A549 (cell line): ENCODE measurements around the gene KCNMA1. TPM values are rescaled to one million over a fixed set of nuclear protein-coding genes. Genes with fewer than 3 reads are reported as not detected.

Experiments
- ATAC-seq, 2 experiments: fragments of 200-7000 bp in 1 of 2; fragments of >200 bp in 1 of 2; cut with Nextera tagmentation in 1 of 2; cut with Tn5 transposase in 1 of 2; 3 replicates each; pipeline versions ENCODE4 v1.8.0 to v1.9.1; 2018 to 2020; ENCODE audit warnings: mild to moderate bottlenecking in 1 of 2, moderate library complexity in 1 of 2
- CTCF ChIA-PET: fragments of 300-600 bp; sonication (Branson Sonifier 250); formaldehyde crosslinking; extraction: SDS; loops from one replicate; lab custom pipeline; 2021; ENCODE audit warnings: antibody characterized with exemption, inconsistent platforms; lab: Yijun Ruan, JAX
- POLR2A ChIA-PET: fragments of 350-600 bp; formaldehyde crosslinking; extraction: SDS; loops from one replicate; lab custom pipeline; 2021; ENCODE audit warnings: antibody characterized with exemption, inconsistent platforms; lab: Yijun Ruan, JAX
- DNase-seq, 2 experiments: peaks; one replicate each; pipeline versions ENCODE4 v3.0.0 to v3.0.0-alpha.2; 2011 to 2016; ENCODE audit warnings: low read depth in 1 of 2, low spot score in 1 of 2
- FAIRE-seq: peaks from 2 replicates; lab custom pipeline; 2011; peaks lifted over from hg19 to GRCh38; lab: Jason Lieb, UNC
- H3K27ac ChIP-seq, 2 experiments: fragments of >200 bp; sonication (Bioruptor Twin); formaldehyde crosslinking; 3 replicates each; pipeline ENCODE4 v1.5.1; 2016 to 2017
- H3K4me1 ChIP-seq: fragments of >200 bp; sonication (Bioruptor Twin); formaldehyde crosslinking; 3 replicates; pipeline ENCODE4 v1.6.1; 2016
- H3K4me2 ChIP-seq: fragments of >200 bp; sonication (Bioruptor Twin); formaldehyde crosslinking; 3 replicates; pipeline ENCODE4 v1.6.1; 2016
- H3K4me3 ChIP-seq: fragments of >200 bp; sonication (Bioruptor Twin); formaldehyde crosslinking; 3 replicates; pipeline ENCODE4 v1.5.1; 2016
- H3K9me3 ChIP-seq: fragments of >200 bp; sonication (Bioruptor Twin); formaldehyde crosslinking; 3 replicates; pipeline ENCODE4 v1.6.1; 2016
- CBX2 ChIP-seq: fragments of 200-600 bp; sonication (generic); IDR thresholded peaks from 2 replicates; pipeline ENCODE4 v1.6.1; 2016; ENCODE audit warnings: low read depth, mild to moderate bottlenecking, borderline replicate concordance
- CHD2 ChIP-seq: fragments of 150-350 bp; IDR thresholded peaks from 2 replicates; pipeline ENCODE4 v1.6.1; 2014; ENCODE audit warnings: low read length; ENCODE audit not compliant: partially characterized antibody
- HOXA7 ChIP-seq: fragments of 250-450 bp; sonication (Bioruptor Pico); IDR thresholded peaks from 2 replicates; pipeline ENCODE4 v1.5.0; 2020; ENCODE audit warnings: mild to moderate bottlenecking, moderate library complexity
- HOXB5 ChIP-seq: fragments of 250-450 bp; sonication (Bioruptor Pico); IDR thresholded peaks from 2 replicates; pipeline ENCODE4 v1.5.0; 2020; ENCODE audit warnings: mild to moderate bottlenecking, moderate library complexity
- JUN ChIP-seq, 2 experiments: fragments of >200 bp; sonication (Bioruptor Twin); formaldehyde crosslinking; IDR thresholded peaks; 2 replicates in 1 of 2; 3 replicates in 1 of 2; pipeline ENCODE4 v1.6.1; 2016 to 2017
- MAFK ChIP-seq: fragments of 450-650 bp; IDR thresholded peaks from 2 replicates; pipeline ENCODE4 v1.6.1; 2014; ENCODE audit not compliant: partially characterized antibody
- RAD21 ChIP-seq, 2 experiments: fragments of >200 bp in 1 of 2; sonication (Bioruptor Twin) in 1 of 2; formaldehyde crosslinking in 1 of 2; IDR thresholded peaks in 1 of 2; conservative IDR thresholded peaks in 1 of 2; 2 replicates in 1 of 2; 3 replicates in 1 of 2; pipeline ENCODE4 v1.6.1; 2012 to 2018; ENCODE audit warnings: inconsistent platforms in 1 of 2
- RCOR1 ChIP-seq: fragments of 150-350 bp; IDR thresholded peaks from 2 replicates; pipeline ENCODE4 v1.6.1; 2014; ENCODE audit warnings: antibody characterized with exemption, low read length, low read depth
- RNF2 ChIP-seq: fragments of 200-600 bp; sonication (generic); IDR thresholded peaks from 2 replicates; pipeline ENCODE4 v1.6.1; 2016; ENCODE audit warnings: low read depth, mild to moderate bottlenecking, antibody characterized with exemption, moderate library complexity, borderline replicate concordance
- TFCP2L1 ChIP-seq: fragments of 250-450 bp; sonication (Bioruptor Pico); IDR thresholded peaks from 2 replicates; pipeline ENCODE4 v1.5.0; 2021; ENCODE audit warnings: mild to moderate bottlenecking
- ZFP36 ChIP-seq: fragments of 450-650 bp; IDR thresholded peaks from 2 replicates; pipeline ENCODE4 v1.6.1; 2014; ENCODE audit warnings: borderline replicate concordance; ENCODE audit not compliant: partially characterized antibody
- ZSCAN20 ChIP-seq: fragments of 250-450 bp; sonication (Bioruptor Pico); IDR thresholded peaks from 2 replicates; pipeline ENCODE4 v1.8.0; 2022; ENCODE audit warnings: mild to moderate bottlenecking, moderate library complexity
- WGBS: methylation state at CpG from one replicate; pipeline ENCODE4 v1.1.6; 2017; ENCODE audit errors: missing lambda C conversion rate; 5-methylcytosine and 5-hydroxymethylcytosine counted together
- polyA plus RNA-seq, 4 experiments: library from polyadenylated mRNA; depleted of rRNA in 3 of 4; stranded (reverse); fragments of >200 nt; fragmentation: RNase III in 1 of 4; extraction: RNeasy Plus Mini Kit Qiagen cat#74134 plus additional on column Dnase treatment in 1 of 4; gene quantifications; 2 replicates in 3 of 4; 3 replicates in 1 of 4; pipeline ENCODE4 v1.2.3, GENCODE V29; 2011 to 2017
- TF ChIP-seq, protein P1 (sequence below): fragments of 250-450 bp; sonication (Bioruptor Pico); IDR thresholded peaks from 2 replicates; pipeline ENCODE4 v1.5.0; 2021; ENCODE audit warnings: mild to moderate bottlenecking, moderate library complexity, borderline replicate concordance
- TF ChIP-seq, protein P2 (sequence below): fragments of 150-350 bp; IDR thresholded peaks from 2 replicates; pipeline ENCODE4 v1.6.1; 2014; ENCODE audit warnings: low read depth, mild to moderate bottlenecking, low read length
- TF ChIP-seq, protein P3 (sequence below): fragments of 250-450 bp; sonication (Bioruptor Pico); IDR thresholded peaks from 2 replicates; pipeline ENCODE4 v1.5.0; 2020; ENCODE audit warnings: low read depth, mild to moderate bottlenecking, moderate library complexity

The KCNMA1 gene
- polyA plus RNA-seq, 2 of the 4 experiments (the other 2 are of a cell fraction), result 14.9 to 30.6 TPM

DNA sequence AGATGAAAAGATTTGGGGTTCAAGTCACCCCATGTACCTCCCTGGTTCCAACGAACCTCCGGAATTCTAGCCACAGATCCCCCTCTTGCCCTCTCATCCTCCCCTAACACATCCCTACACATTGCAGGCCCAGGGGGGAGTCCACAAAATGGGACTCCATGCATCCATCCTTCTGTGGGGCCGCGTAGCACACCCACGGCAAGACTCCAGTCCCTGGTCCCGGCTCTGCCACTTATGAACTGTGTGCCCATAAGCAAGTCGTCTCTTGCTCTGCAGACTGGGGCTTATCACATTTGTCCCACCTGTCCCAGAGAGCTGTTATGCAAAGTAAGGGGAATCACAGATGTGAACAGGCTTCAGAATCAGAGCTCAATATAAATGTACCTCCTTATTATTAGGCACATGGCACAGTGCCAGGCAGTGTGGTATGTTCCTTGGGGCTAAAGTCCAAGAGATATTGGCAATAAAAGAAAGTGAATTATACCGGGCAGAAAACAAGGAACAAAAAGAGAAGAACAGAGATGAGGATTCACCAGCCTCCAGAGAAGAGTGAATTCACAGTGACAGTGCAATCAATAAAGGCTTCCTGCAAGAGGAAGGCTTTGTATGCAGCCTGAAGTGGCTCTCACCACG, 73.9 kb downstream of the KCNMA1 start:
- Histone ChIP-seq H3K4me2 (peak overlapping the region; percentile 71), H3K4me1 (peaks cover 65% of the 10 kb centered on the region), H3K27ac (peak overlapping the region; percentile 79 to 92), H3K4me3 (no peak overlapping the region), H3K9me3 (no peaks in the 10 kb centered on the region)
- ChIA-PET POLR2A (no interaction called here), CTCF (interaction anchor here (1.6 to 2.5 kb wide), 4 partner anchors 9 to 313 kb away, joined by 4 to 9 read pairs (median 6); no protein-coding TSS in a partner anchor)
- 83% methylated on average over 8 of the region's 9 CpGs for WGBS
- TF ChIP-seq HOXA7 (CRISPR knock-in tag) (no peak), ZFP36 (peak; percentile 49), MAFK (peak; percentile 4), JUN (IDR thresholded peaks at IDR 0.05) (no peak)
- ATAC-seq (0 out of 6 replicates have a peak, but pooled peaks of 1 of the 2 experiments have one; percentile 5), DNase-seq (peak in 1 of 2 experiments; percentile 44), FAIRE-seq (no peak)

DNA sequence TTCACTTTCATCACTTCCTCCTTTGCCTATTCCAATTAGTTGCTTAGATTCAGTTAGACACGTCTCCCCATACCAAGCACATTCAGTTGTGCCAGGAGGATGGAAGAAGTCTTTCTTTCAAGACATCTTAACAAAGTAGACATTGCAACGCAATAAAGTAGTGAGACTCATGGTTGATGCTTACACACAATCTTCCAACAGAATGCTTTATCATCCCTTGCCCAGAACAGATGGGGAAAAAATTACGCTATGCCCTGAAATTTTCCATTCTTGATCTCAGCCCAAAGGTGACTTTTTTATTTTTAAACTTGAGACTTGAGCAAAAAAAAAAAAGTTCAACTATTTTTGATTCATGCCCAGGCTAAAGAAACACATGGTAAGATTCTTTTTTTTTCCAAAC, 74.9 kb downstream of the KCNMA1 start:
- POLR2A ChIA-PET, result no interaction called here
- peak; percentile 23 for FAIRE-seq
- peak overlapping the region; percentile 79 to 92; a peak in 5 of 6 replicates for H3K27ac ChIP-seq
- H3K4me2 ChIP-seq, result no peak overlapping the region
- no peak for DNase-seq
- H3K4me1 ChIP-seq, result peaks cover 66% of the 10 kb centered on the region
- WGBS, result 96% methylated on average over 3 of the region's 3 CpGs
- no peak overlapping the region for H3K4me3 ChIP-seq
- no peak for TF ChIP-seq CHD2
- no peak for TF ChIP-seq CBX2
- TF ChIP-seq RNF2, result no peak
- no peak for TF ChIP-seq ZSCAN20 (CRISPR knock-in tag)
- TF ChIP-seq, protein P1, sequence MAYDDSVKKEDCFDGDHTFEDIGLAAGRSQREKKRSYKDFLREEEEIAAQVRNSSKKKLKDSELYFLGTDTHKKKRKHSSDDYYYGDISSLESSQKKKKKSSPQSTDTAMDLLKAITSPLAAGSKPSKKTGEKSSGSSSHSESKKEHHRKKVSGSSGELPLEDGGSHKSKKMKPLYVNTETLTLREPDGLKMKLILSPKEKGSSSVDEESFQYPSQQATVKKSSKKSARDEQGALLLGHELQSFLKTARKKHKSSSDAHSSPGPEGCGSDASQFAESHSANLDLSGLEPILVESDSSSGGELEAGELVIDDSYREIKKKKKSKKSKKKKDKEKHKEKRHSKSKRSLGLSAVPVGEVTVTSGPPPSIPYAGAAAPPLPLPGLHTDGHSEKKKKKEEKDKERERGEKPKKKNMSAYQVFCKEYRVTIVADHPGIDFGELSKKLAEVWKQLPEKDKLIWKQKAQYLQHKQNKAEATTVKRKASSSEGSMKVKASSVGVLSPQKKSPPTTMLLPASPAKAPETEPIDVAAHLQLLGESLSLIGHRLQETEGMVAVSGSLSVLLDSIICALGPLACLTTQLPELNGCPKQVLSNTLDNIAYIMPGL (CRISPR knock-in tag), result no peak
- H3K9me3 ChIP-seq, result no peaks in the 10 kb centered on the region
- CTCF ChIA-PET, result interaction anchor here (0.6 to 1.8 kb wide), 2 partner anchors 10 to 579 kb away, joined by 3 to 9 read pairs; no protein-coding TSS in a partner anchor
- ATAC-seq, result no peak

DNA sequence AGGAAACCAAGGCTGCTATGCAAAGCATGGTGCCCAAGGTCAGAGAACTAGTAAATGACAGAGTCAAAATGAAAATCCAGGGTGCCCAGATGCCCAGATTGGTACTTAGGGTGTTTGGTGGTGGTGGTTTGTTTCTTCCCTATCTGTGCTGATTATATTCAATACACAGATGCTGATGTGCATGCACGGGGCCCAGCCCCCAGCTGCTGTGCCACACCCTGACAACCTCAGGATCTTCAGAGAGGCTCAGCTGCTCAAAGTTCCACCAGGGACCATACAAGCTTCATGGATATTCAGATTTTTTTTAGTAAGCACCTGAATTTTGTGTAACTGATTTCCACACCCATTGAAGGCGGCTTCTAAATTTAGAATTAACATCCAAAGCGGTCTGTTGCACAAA, 75.6 kb downstream of the KCNMA1 start:
- H3K4me1 ChIP-seq, result peaks cover 73% of the 10 kb centered on the region
- TF ChIP-seq RCOR1 (no peak), RAD21 (conservative IDR thresholded peaks at IDR 0.05 in 1 of 2, IDR thresholded peaks at IDR 0.05 in 1 of 2) (no peak), HOXB5 (CRISPR knock-in tag) (no peak), TFCP2L1 (CRISPR knock-in tag) (no peak)
- TF ChIP-seq, protein P2, sequence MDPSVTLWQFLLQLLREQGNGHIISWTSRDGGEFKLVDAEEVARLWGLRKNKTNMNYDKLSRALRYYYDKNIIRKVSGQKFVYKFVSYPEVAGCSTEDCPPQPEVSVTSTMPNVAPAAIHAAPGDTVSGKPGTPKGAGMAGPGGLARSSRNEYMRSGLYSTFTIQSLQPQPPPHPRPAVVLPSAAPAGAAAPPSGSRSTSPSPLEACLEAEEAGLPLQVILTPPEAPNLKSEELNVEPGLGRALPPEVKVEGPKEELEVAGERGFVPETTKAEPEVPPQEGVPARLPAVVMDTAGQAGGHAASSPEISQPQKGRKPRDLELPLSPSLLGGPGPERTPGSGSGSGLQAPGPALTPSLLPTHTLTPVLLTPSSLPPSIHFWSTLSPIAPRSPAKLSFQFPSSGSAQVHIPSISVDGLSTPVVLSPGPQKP, result no peak
- TF ChIP-seq, protein P3, sequence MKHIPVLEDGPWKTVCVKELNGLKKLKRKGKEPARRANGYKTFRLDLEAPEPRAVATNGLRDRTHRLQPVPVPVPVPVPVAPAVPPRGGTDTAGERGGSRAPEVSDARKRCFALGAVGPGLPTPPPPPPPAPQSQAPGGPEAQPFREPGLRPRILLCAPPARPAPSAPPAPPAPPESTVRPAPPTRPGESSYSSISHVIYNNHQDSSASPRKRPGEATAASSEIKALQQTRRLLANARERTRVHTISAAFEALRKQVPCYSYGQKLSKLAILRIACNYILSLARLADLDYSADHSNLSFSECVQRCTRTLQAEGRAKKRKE (CRISPR knock-in tag), result no peak
- WGBS, result 96% methylated on average over 3 of the region's 3 CpGs
- ChIA-PET POLR2A (no interaction called here), CTCF (interaction anchor here (0.6 to 1.8 kb wide), 4 partner anchors 11 to 578 kb away, joined by 3 to 9 read pairs (median 5); no protein-coding TSS in a partner anchor)
- no peak overlapping the region for H3K4me2 ChIP-seq
- FAIRE-seq, result no peak
- ATAC-seq, result no peak
- no peaks in the 10 kb centered on the region for H3K9me3 ChIP-seq
- no peak for DNase-seq
- H3K27ac ChIP-seq, result peak overlapping the region in 1 of 2 experiments; percentile 92; a peak in 3 of 6 replicates
- H3K4me3 ChIP-seq, result no peak overlapping the region
